Measurements from ENCODE around the gene METTL26. TPM values are rescaled to one million over a fixed set of nuclear protein-coding genes. Genes with fewer than 3 reads are reported as not detected.

The METTL26 gene
- total RNA-seq, 6 experiments from 2014 or later, result 91.6 to 115 (median 105) TPM

DNA sequence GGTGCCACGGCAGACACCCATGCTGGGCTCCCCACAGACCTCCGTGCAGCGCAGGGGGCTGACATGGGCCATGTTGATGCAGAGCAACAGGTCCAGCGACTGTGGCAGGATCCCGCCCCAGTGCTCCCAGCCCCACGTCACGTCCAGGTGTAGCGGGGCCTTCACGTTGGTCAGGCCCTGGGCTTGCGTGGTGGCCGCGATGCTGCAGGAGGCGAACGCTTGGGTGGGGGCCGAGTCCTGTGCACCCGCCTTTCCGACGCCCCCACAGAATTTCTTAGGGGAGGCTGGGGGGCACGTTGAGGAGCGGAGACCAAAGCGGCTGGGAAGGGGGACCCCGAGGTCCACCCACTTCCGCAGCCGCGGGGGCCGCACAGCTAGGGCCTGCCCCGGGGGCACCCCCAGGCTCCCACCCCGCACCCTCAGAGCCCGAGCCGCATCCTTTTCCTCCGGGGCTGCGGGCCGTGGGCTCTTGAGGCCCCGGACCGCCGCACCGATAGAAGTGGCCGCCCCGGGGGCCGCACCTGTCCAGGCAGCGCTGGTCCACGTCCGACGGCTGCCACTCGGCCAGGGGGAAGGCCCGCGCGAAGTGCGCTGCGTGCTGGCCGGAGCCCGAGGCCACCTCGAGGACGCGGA is 416 bp downstream of the METTL26 start:
- no peak for DNase-seq

DNA sequence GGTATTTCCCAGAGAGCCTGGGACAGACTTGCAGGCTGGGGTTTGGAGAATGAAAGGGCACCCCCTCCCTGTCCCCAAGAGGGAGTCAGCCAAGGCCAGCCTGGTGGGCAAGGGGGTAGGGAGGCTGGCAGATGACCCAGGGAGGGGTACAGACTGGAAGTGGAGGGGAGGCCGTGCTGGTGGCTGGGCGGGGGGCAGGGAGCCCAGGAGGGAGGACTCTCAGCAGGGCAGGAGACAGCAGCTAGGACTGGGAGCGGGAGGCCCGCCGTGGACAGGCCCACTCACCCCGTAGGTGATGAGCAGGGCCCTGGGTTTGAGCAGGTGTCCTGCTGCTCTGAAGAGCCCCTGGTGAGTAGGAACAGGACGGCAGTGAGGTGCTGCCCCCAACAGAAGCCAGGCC is 1.1 kb downstream of the METTL26 start:
- Mint-ChIP-seq H3K36me3 (ENCODE audit: low read depth) (no peaks in the 10 kb centered on the region), H3K9me3 (0 out of 2 replicates have a peak, but pooled peaks cover 4% of the 10 kb centered on the region), H3K4me1 (ENCODE audit: low read depth) (no peaks in the 10 kb centered on the region), H3K27ac (no peak overlapping the region), H3K27me3 (ENCODE audit: insufficient read depth) (peaks cover 8% of the 10 kb centered on the region), H3K4me3 (peak overlapping the region; percentile 62)
- TF ChIP-seq CTCF (IDR thresholded peaks at IDR 0.05), result no peak
- no peak for DNase-seq

More for the DNA sequence above, 416 bp downstream of the METTL26 start:
- Mint-ChIP-seq H3K4me1 (ENCODE audit: low read depth) (no peaks in the 10 kb centered on the region), H3K9me3 (0 out of 2 replicates have a peak, but pooled peaks cover 4% of the 10 kb centered on the region), H3K36me3 (ENCODE audit: low read depth) (no peaks in the 10 kb centered on the region), H3K27me3 (ENCODE audit: insufficient read depth) (peaks cover 8% of the 10 kb centered on the region), H3K4me3 (peak overlapping the region; percentile 90), H3K27ac (no peak overlapping the region)
- TF ChIP-seq CTCF (IDR thresholded peaks at IDR 0.05), result no peak

DNA sequence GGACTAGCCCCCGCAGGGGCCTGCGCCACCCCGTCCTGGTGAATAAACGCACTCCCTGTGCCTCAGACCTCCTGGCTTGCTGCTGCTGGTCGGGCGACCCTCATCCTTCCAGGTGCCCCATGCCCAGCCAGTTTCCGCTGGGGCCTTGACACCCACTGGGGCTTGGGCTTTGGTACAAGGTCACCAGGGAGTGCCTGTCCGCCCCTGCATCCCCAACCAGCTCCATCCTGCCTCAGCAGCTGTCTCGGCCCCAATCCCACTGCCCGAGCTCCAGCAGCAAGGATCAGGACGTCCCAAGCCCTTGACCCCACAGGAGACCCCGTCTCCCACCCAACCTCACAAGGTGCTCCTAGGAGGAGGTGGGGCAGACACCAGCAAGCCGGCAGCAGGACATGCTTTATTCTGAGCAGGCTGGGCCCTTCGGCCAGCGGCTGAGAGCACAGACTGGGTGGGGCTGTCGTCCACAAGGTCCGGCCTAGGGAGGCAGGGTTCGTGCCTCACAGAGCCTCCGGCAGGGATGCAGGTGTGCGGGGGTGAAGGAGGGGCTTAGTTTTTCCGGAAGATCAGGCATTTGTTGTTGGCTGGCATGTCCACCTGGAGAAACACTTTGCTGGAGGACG is 1.9 kb downstream of the METTL26 start:
- H3K4me3 Mint-ChIP-seq, result no peak overlapping the region; the same call in 1 of the 2 replicates
- peaks cover 8% of the 10 kb centered on the region for H3K27me3 Mint-ChIP-seq (ENCODE audit: insufficient read depth)
- H3K4me1 Mint-ChIP-seq (ENCODE audit: low read depth), result no peaks in the 10 kb centered on the region
- no peaks in the 10 kb centered on the region for H3K36me3 Mint-ChIP-seq (ENCODE audit: low read depth)
- TF ChIP-seq CTCF (IDR thresholded peaks at IDR 0.05), result no peak
- no peak for DNase-seq
- no peak overlapping the region for H3K27ac Mint-ChIP-seq
- 0 out of 2 replicates have a peak, but pooled peaks cover 4% of the 10 kb centered on the region for H3K9me3 Mint-ChIP-seq

DNA sequence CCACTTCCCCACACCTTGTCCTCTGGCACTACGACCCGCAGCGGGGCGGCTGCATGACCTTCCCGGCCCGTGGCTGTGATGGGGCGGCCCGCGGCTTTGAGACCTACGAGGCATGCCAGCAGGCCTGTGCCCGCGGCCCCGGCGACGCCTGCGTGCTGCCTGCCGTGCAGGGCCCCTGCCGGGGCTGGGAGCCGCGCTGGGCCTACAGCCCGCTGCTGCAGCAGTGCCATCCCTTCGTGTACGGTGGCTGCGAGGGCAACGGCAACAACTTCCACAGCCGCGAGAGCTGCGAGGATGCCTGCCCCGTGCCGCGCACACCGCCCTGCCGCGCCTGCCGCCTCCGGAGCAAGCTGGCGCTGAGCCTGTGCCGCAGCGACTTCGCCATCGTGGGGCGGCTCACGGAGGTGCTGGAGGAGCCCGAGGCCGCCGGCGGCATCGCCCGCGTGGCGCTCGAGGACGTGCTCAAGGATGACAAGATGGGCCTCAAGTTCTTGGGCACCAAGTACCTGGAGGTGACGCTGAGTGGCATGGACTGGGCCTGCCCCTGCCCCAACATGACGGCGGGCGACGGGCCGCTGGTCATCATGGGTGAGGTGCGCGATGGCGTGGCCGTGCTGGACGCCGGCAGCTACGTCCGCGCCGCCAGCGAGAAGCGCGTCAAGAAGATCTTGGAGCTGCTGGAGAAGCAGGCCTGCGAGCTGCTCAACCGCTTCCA is 2.6 kb downstream of the METTL26 start:
- no peak for DNase-seq
- no peaks in the 10 kb centered on the region for H3K36me3 Mint-ChIP-seq (ENCODE audit: low read depth)

More for the DNA sequence above, 2.6 kb downstream of the METTL26 start:
- Mint-ChIP-seq H3K4me3 (no peak overlapping the region), H3K27ac (no peak overlapping the region), H3K9me3 (0 out of 2 replicates have a peak, but pooled peaks cover 4% of the 10 kb centered on the region), H3K27me3 (ENCODE audit: insufficient read depth) (peaks cover 6% of the 10 kb centered on the region), H3K4me1 (ENCODE audit: low read depth) (no peaks in the 10 kb centered on the region)
- no peak for TF ChIP-seq CTCF (IDR thresholded peaks at IDR 0.05)
